RWPE1 (cell line): ENCODE results near the gene MXRA8.

Source experiments
- CTCF ChIA-PET: fragments of 350-600 bp; sonication (Branson Sonifier 250); formaldehyde crosslinking; extraction: SDS; loops from one replicate; lab custom pipeline; 2021; lab: Yijun Ruan, JAX
- POLR2A ChIA-PET: fragments of 400-600 bp; formaldehyde crosslinking; extraction: SDS; loops from one replicate; lab custom pipeline; 2020; ENCODE audit warnings: antibody characterized with exemption; ENCODE audit not compliant: low non-redundant PET; lab: Yijun Ruan, JAX
- DNase-seq: peaks from one replicate; pipeline ENCODE4 v3.0.0; 2012; ENCODE audit warnings: low spot score
- H3K27ac ChIP-seq: fragments of 450-650 bp; 2 replicates; pipeline ENCODE4 v1.5.1; 2017
- TF ChIP-seq, protein P1 (sequence below): fragments of 450-650 bp; conservative IDR thresholded peaks from 2 replicates; pipeline ENCODE4 v1.5.1; 2017; ENCODE audit warnings: low read depth, mild to moderate bottlenecking

Gene MXRA8

DNA sequence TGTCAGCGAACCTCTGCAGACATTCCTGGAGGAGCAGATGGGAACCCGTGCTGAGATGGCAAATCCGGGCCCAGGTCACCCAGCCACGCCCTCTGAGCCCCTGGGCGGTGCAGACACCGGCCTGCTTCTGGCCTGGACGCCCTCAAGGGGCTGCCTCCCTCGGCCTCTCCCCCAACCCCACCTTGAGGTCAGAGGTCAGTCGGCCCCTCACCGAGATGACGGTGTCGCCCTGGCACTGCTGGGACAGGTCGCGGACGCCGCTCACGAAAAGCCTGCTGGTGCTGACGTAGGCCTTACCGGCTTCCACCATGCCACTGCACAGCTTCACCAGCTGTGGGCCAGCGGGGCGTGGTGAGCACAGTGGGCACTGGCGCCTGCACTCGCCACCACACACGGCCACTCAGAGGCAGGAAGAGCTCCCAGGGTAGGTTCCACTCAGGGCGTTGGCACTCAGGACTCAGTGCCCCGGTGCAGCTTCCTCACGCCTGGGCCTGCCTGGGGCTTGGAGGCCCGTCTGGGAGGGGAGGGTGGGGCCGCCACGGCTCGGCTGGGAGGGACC, 55.3 kb downstream of the MXRA8 start:
- ChIA-PET CTCF (no interaction called here), POLR2A (interaction anchor here (0.6 kb wide), 1 partner anchor 180 kb away, joined by 3 read pairs; no protein-coding TSS in a partner anchor)
- TF ChIP-seq, protein P1, sequence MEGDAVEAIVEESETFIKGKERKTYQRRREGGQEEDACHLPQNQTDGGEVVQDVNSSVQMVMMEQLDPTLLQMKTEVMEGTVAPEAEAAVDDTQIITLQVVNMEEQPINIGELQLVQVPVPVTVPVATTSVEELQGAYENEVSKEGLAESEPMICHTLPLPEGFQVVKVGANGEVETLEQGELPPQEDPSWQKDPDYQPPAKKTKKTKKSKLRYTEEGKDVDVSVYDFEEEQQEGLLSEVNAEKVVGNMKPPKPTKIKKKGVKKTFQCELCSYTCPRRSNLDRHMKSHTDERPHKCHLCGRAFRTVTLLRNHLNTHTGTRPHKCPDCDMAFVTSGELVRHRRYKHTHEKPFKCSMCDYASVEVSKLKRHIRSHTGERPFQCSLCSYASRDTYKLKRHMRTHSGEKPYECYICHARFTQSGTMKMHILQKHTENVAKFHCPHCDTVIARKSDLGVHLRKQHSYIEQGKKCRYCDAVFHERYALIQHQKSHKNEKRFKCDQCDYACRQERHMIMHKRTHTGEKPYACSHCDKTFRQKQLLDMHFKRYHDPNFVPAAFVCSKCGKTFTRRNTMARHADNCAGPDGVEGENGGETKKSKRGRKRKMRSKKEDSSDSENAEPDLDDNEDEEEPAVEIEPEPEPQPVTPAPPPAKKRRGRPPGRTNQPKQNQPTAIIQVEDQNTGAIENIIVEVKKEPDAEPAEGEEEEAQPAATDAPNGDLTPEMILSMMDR = no peak
- no peak for DNase-seq
- peak overlapping the region; percentile 100 for H3K27ac ChIP-seq
